ENCODE data around the gene ELFN2. TPM values are rescaled to one million over a fixed set of nuclear protein-coding genes. Genes with fewer than 3 reads are reported as not detected.

The ELFN2 gene
- 4.1 to 4.2 TPM (median 4.1 TPM) in 3 replicates for total RNA-seq

DNA sequence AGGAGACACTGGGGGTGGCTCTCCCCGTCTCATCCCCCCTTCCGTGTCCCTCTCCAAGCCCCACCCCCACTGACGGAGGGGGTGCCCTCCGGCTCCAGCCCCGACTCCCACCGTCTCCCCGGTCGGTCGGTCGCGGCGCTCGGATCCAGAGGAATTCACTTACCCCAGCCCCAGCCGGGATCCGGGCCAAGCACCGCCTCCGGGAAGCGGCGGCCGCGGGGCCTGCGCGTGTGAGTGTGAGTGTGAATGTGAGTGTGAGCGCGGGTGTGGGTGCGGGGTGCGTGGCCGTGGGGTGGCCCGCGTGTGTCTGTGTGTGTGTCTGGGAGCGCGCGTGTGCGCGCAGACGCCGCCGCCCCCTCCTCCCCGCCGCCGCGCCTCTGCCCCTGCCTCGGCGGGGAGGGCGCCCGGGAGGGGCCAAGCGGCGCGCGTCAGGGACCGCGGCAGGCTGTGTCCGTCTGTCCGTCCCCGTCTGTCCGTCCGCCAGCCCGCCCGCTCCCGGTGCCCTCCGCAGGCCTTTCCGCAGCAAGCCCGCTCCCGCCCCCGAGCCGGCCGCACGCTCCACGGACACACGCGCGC, at the start of gene ELFN2:
ELFN2 (minus strand) TSS at position 345 of the 576 bp plus-strand sequence. CDS start 51,945 bp downstream, outside the sequence.
- Mint-ChIP-seq H3K36me3 (no peaks in the 10 kb centered on the region), H3K4me1 (peaks cover 23% of the 10 kb centered on the region), H3K27me3 (ENCODE audit: low read depth) (peaks cover 72% of the 10 kb centered on the region), H3K4me3 (peak within 1 kb of the TSS; percentile 71), H3K27ac (peak within 1 kb of the TSS; percentile 9), H3K9me3 (no peaks in the 10 kb centered on the region)
- TF ChIP-seq, protein P1, sequence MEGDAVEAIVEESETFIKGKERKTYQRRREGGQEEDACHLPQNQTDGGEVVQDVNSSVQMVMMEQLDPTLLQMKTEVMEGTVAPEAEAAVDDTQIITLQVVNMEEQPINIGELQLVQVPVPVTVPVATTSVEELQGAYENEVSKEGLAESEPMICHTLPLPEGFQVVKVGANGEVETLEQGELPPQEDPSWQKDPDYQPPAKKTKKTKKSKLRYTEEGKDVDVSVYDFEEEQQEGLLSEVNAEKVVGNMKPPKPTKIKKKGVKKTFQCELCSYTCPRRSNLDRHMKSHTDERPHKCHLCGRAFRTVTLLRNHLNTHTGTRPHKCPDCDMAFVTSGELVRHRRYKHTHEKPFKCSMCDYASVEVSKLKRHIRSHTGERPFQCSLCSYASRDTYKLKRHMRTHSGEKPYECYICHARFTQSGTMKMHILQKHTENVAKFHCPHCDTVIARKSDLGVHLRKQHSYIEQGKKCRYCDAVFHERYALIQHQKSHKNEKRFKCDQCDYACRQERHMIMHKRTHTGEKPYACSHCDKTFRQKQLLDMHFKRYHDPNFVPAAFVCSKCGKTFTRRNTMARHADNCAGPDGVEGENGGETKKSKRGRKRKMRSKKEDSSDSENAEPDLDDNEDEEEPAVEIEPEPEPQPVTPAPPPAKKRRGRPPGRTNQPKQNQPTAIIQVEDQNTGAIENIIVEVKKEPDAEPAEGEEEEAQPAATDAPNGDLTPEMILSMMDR (IDR thresholded peaks at IDR 0.05; ENCODE audit: unreplicated experiment): no peak
- peak in 1 of 2 experiments; percentile 73 for DNase-seq (ENCODE audit: low spot score in 2 of 2, unreplicated experiment in 2 of 2)

DNA sequence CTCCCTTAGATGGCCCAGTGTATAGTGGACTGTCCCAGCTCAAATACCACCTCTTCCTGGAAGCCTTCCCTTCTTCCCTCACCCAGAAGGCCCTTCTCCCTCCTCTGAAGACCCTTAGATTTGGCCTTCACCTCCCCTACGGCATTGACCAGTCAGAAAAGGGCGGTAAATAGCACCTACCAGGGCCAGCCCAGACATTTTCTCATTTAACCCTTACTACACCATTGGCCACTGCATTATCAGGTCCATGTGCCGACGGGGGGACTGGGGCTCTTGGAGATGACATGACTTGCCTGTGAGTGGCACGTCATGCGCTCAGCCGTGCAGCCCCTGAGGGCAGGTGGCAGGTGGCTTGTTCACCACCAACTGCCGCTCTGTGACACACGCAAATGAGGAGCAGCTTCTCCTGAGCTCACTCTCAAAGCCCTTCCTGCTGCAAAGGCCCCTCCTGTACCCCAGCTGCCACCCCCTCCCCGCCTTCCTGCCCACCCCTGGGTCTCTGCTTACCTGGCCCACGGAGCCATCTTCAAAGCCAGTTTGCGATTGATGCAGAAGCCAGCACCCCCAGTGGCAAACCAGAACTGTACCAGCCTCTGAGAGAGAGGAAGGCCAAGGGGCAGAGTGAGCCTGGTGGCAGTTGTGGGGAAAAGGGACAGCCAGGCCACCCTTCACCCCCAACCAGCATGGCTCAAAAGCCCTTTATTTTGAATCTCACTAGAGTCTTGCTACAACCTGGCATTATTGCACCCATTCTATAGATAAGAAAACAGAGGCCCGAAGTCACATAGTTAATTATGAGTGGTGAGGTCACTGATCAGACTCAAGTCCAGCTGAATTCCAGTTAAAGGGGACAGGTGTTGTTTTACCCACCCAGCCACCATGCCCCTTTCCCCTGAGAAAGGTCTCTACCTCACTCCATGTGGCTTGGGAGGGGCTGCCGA, 49.4 kb upstream of the ELFN2 start:
- peaks cover 29% of the 10 kb centered on the region for H3K27me3 Mint-ChIP-seq (ENCODE audit: low read depth)
- H3K4me3 Mint-ChIP-seq: no peak overlapping the region
- no peaks in the 10 kb centered on the region for H3K36me3 Mint-ChIP-seq
- no peaks in the 10 kb centered on the region for H3K4me1 Mint-ChIP-seq
- H3K27ac Mint-ChIP-seq: no peak overlapping the region
- TF ChIP-seq, protein P1 (IDR thresholded peaks at IDR 0.05; ENCODE audit: unreplicated experiment): no peak
- H3K9me3 Mint-ChIP-seq: no peaks in the 10 kb centered on the region
- DNase-seq (ENCODE audit: low spot score in 2 of 2, unreplicated experiment in 2 of 2): no peak

GRCh38 chr22:37474447-37475090, 47.3 kb upstream of the ELFN2 start:
- DNase-seq (ENCODE audit: low spot score in 2 of 2, unreplicated experiment in 2 of 2): no peak

GRCh38 chr22:37473437-37473946, 46.2 kb upstream of the ELFN2 start:
- no peaks in the 10 kb centered on the region for H3K9me3 Mint-ChIP-seq
- H3K4me1 Mint-ChIP-seq: no peaks in the 10 kb centered on the region
- H3K27me3 Mint-ChIP-seq (ENCODE audit: low read depth): peaks cover 44% of the 10 kb centered on the region
- no peak overlapping the region for H3K4me3 Mint-ChIP-seq
- H3K27ac Mint-ChIP-seq: no peak overlapping the region
- no peaks in the 10 kb centered on the region for H3K36me3 Mint-ChIP-seq
- TF ChIP-seq, protein P1 (IDR thresholded peaks at IDR 0.05; ENCODE audit: unreplicated experiment): no peak
- no peak for DNase-seq (ENCODE audit: low spot score in 2 of 2, unreplicated experiment in 2 of 2)

More at GRCh38 chr22:37474447-37475090, 47.3 kb upstream of the ELFN2 start:
- Mint-ChIP-seq H3K9me3 (no peaks in the 10 kb centered on the region), H3K27ac (no peak overlapping the region), H3K27me3 (ENCODE audit: low read depth) (peaks cover 38% of the 10 kb centered on the region), H3K4me1 (no peaks in the 10 kb centered on the region), H3K4me3 (no peak overlapping the region), H3K36me3 (no peaks in the 10 kb centered on the region)
- TF ChIP-seq, protein P1 (IDR thresholded peaks at IDR 0.05; ENCODE audit: unreplicated experiment): no peak

- DNase-seq (ENCODE audit: low spot score in 2 of 2, unreplicated experiment in 2 of 2): no peak
- TF ChIP-seq, protein P1 (IDR thresholded peaks at IDR 0.05; ENCODE audit: unreplicated experiment): peak; percentile 37
- H3K36me3 Mint-ChIP-seq: no peaks in the 10 kb centered on the region
These were observed 45.2 kb upstream of the ELFN2 start for GRCh38 chr22:37472418-37473006.

More at GRCh38 chr22:37472418-37473006, 45.2 kb upstream of the ELFN2 start:
- Mint-ChIP-seq H3K27ac (no peak overlapping the region), H3K4me3 (no peak overlapping the region), H3K27me3 (ENCODE audit: low read depth) (peaks cover 48% of the 10 kb centered on the region), H3K9me3 (no peaks in the 10 kb centered on the region), H3K4me1 (no peaks in the 10 kb centered on the region)

Measured in mesothelial cell of epicardium (in vitro differentiated cells).